ENCODE data around the gene IQGAP3. TPM values are rescaled to one million over a fixed set of nuclear protein-coding genes. Genes with fewer than 3 reads are reported as not detected.

Gene IQGAP3
- total RNA-seq, 1 donor from 2014 or later = 43.1 TPM

GRCh38 chr1:156577550-156577949 lies 5.2 kb upstream of the IQGAP3 start:
- Mint-ChIP-seq H3K36me3 (ENCODE audit: low read depth) (no peaks in the 10 kb centered on the region), H3K4me1 (peaks cover 17% of the 10 kb centered on the region), H3K27ac (ENCODE audit: unreplicated experiment) (peak overlapping the region; percentile 5), H3K4me3 (no peak overlapping the region), H3K27me3 (ENCODE audit: low read depth) (peaks cover 9% of the 10 kb centered on the region), H3K9me3 (no peaks in the 10 kb centered on the region)
- TF ChIP-seq CTCF (conservative IDR thresholded peaks at IDR 0.05) = no peak
- DNase-seq (ENCODE audit: low read depth, low spot score) = no peak

- H3K9me3 Mint-ChIP-seq = no peaks in the 10 kb centered on the region
- TF ChIP-seq CTCF (conservative IDR thresholded peaks at IDR 0.05) = no peak
- peaks cover 30% of the 10 kb centered on the region for H3K4me1 Mint-ChIP-seq
- no peak overlapping the region for H3K27ac Mint-ChIP-seq (ENCODE audit: unreplicated experiment)
- DNase-seq (ENCODE audit: low read depth, low spot score) = no peak
- H3K27me3 Mint-ChIP-seq (ENCODE audit: low read depth) = peaks cover 9% of the 10 kb centered on the region
- H3K4me3 Mint-ChIP-seq = peak overlapping the region; percentile 7
- peaks cover 5% of the 10 kb centered on the region for H3K36me3 Mint-ChIP-seq (ENCODE audit: low read depth)
Measured at GRCh38 chr1:156574039-156574633, 1.8 kb upstream of the IQGAP3 start.

GRCh38 chr1:156572663-156573018 lies 276 bp upstream of the IQGAP3 start:
- Mint-ChIP-seq H3K4me1 (peaks cover 25% of the 10 kb centered on the region), H3K4me3 (peak overlapping the region; percentile 97), H3K27me3 (ENCODE audit: low read depth) (peaks cover 9% of the 10 kb centered on the region), H3K36me3 (ENCODE audit: low read depth) (peaks cover 10% of the 10 kb centered on the region), H3K9me3 (no peaks in the 10 kb centered on the region), H3K27ac (ENCODE audit: unreplicated experiment) (peak overlapping the region; percentile 96)
- no peak for TF ChIP-seq CTCF (conservative IDR thresholded peaks at IDR 0.05)
- DNase-seq (ENCODE audit: low read depth, low spot score) = no peak

- Mint-ChIP-seq H3K4me3 (peak overlapping the region; percentile 97), H3K27me3 (ENCODE audit: low read depth) (peaks cover 9% of the 10 kb centered on the region), H3K9me3 (no peaks in the 10 kb centered on the region), H3K36me3 (ENCODE audit: low read depth) (peaks cover 10% of the 10 kb centered on the region), H3K4me1 (peaks cover 25% of the 10 kb centered on the region), H3K27ac (ENCODE audit: unreplicated experiment) (peak overlapping the region; percentile 96)
- TF ChIP-seq CTCF (conservative IDR thresholded peaks at IDR 0.05) = no peak
- no peak for DNase-seq (ENCODE audit: low read depth, low spot score)
Measured at GRCh38 chr1:156571261-156571852, 1.0 kb downstream of the IQGAP3 start.

- H3K27ac Mint-ChIP-seq (ENCODE audit: unreplicated experiment) = no peak overlapping the region
- no peaks in the 10 kb centered on the region for H3K9me3 Mint-ChIP-seq
- H3K27me3 Mint-ChIP-seq (ENCODE audit: low read depth) = no peaks in the 10 kb centered on the region
- peaks cover 26% of the 10 kb centered on the region for H3K36me3 Mint-ChIP-seq (ENCODE audit: low read depth)
- H3K4me3 Mint-ChIP-seq = no peak overlapping the region
- peaks cover 9% of the 10 kb centered on the region for H3K4me1 Mint-ChIP-seq
- no peak for DNase-seq (ENCODE audit: low read depth, low spot score)
- no peak for TF ChIP-seq CTCF (conservative IDR thresholded peaks at IDR 0.05)
Measured at GRCh38 chr1:156566436-156566835, 5.9 kb downstream of the IQGAP3 start.

All from neural crest cell (in vitro differentiated cells).